Nephron progenitor cell (in vitro differentiated cells): ENCODE data around the gene CTDSP1.
A peak's percentile ranks its signal among the peaks of the same experiment; 100 is the strongest.

Source experiments
- DNase-seq: peaks from one replicate; pipeline ENCODE4 v3.0.0; 2021
- H3K27ac Mint-ChIP-seq: 2 replicates; pipeline ENCODE4 v1.8.0; 2021; ENCODE audit warnings: mild to moderate bottlenecking, moderate library complexity, mixed read lengths
- H3K27me3 Mint-ChIP-seq: 2 replicates; pipeline ENCODE4 v1.8.0; 2021; ENCODE audit warnings: mild to moderate bottlenecking, low read depth, mixed read lengths; ENCODE audit not compliant: poor library complexity
- H3K36me3 Mint-ChIP-seq: 2 replicates; pipeline ENCODE4 v1.8.0; 2021; ENCODE audit warnings: low read depth, mixed read lengths
- H3K4me1 Mint-ChIP-seq: 2 replicates; pipeline ENCODE4 v1.8.0; 2021; ENCODE audit warnings: mixed read lengths
- H3K4me3 Mint-ChIP-seq: 2 replicates; pipeline ENCODE4 v1.8.0; 2021; ENCODE audit warnings: mild to moderate bottlenecking, moderate library complexity, mixed read lengths
- H3K9me3 Mint-ChIP-seq: 2 replicates; pipeline ENCODE4 v1.8.0; 2021; ENCODE audit warnings: mild to moderate bottlenecking, moderate library complexity, mixed read lengths
- TF ChIP-seq, protein P1 (sequence below): fragments of 200-600 bp; sonication (generic); IDR thresholded peaks from 2 replicates; pipeline ENCODE4 v1.5.0; 2021; ENCODE audit warnings: antibody characterized with exemption

CTDSP1 gene, protein sequence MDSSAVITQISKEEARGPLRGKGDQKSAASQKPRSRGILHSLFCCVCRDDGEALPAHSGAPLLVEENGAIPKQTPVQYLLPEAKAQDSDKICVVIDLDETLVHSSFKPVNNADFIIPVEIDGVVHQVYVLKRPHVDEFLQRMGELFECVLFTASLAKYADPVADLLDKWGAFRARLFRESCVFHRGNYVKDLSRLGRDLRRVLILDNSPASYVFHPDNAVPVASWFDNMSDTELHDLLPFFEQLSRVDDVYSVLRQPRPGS

DNA sequence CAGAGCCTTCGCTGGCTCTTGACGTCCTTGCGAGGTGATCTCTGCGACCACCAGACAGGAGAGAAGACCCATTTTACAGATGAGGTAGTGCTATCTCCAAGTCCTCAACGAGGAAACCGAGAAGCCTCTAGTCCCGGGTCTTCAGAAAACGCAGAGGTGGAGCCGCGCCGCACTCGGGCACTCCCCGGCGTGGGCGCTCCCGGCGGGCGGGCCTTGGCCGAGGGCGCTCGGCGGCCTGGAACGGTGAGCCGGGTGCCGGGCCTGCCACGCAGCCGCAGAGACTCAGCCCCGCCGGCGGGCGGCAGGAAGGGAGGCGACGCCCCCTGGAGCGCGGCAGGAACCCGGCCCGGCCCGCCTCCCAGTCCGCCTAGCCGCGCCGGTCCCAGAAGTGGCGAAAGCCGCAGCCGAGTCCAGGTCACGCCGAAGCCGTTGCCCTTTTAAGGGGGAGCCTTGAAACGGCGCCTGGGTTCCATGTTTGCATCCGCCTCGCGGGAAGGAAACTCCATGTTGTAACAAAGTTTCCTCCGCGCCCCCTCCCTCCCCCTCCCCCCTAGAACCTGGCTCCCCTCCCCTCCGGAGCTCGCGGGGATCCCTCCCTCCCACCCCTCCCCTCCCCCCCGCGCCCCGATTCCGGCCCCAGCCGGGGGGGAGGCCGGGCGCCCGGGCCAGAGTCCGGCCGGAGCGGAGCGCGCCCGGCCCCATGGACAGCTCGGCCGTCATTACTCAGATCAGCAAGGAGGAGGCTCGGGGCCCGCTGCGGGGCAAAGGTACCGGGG lies at the start of gene CTDSP1:
Gene CTDSP1, plus strand, starts transcription at position 478 of the 776 bp plus-strand sequence. Its CDS starts 223 bp downstream, at position 701.
- DNase-seq, result peak; percentile 94
- Mint-ChIP-seq H3K4me1 (peaks cover 33% of the 10 kb centered on the region), H3K4me3 (peak within 1 kb of the TSS; percentile 94), H3K9me3 (no peaks in the 10 kb centered on the region), H3K27ac (peak within 1 kb of the TSS; percentile 74), H3K36me3 (peaks cover 15% of the 10 kb centered on the region), H3K27me3 (peaks cover 30% of the 10 kb centered on the region)
- TF ChIP-seq, protein P1, sequence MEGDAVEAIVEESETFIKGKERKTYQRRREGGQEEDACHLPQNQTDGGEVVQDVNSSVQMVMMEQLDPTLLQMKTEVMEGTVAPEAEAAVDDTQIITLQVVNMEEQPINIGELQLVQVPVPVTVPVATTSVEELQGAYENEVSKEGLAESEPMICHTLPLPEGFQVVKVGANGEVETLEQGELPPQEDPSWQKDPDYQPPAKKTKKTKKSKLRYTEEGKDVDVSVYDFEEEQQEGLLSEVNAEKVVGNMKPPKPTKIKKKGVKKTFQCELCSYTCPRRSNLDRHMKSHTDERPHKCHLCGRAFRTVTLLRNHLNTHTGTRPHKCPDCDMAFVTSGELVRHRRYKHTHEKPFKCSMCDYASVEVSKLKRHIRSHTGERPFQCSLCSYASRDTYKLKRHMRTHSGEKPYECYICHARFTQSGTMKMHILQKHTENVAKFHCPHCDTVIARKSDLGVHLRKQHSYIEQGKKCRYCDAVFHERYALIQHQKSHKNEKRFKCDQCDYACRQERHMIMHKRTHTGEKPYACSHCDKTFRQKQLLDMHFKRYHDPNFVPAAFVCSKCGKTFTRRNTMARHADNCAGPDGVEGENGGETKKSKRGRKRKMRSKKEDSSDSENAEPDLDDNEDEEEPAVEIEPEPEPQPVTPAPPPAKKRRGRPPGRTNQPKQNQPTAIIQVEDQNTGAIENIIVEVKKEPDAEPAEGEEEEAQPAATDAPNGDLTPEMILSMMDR, result no peak

DNA sequence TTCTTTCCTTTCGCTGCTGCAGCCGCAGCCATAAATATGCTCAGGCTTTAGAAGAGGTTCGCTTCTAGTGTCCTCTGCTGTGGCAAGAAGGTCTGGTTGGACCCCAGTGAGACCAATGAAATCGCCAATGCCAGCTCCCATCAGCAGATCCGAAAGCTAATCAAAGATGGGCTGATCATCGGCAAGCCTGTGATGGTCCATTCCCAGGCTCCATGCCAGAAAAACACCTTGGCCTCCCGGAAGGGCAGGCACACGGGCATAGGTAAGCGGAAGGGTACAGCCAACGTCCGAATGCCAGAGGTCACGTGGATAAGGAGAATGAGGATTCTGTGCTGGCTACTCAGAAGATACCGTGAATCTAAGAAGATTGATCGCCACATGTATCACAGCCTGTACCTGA lies 45.6 kb upstream of the CTDSP1 start:
- Mint-ChIP-seq H3K9me3 (peaks cover 43% of the 10 kb centered on the region), H3K36me3 (peaks cover 6% of the 10 kb centered on the region), H3K4me1 (peaks cover 37% of the 10 kb centered on the region), H3K27me3 (no peaks in the 10 kb centered on the region), H3K4me3 (no peak overlapping the region), H3K27ac (no peak overlapping the region)
- TF ChIP-seq, protein P1, result no peak
- no peak for DNase-seq

DNA sequence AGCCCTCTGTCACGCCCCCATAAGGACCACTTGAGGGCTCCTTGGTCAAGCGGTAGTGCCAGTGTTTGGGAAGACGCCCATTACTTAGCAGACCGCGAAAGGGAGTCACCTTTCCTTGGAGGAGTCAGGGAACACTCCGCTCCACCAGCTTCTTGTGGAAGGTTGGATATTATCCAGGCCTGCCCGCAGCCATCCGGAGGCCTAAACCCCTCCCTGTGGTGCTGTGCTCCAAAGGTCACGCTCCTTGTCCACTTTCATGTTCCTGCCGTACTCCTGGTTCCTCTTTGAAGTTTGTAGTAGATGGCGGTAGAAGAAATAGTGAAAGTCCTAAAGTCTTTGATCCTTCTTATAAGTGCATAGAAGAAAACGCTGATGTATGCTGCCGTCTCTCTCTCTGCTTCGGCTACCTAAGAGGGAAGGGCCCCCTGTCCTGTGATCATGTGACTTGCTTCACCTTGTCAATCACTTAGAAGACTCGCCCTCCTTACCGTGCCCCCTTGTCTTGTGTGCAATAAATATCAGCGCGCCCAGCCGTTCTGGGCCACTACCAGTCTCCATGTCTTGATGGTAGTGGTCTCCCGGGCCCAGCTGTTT lies 44.7 kb upstream of the CTDSP1 start:
- Mint-ChIP-seq H3K27me3 (no peaks in the 10 kb centered on the region), H3K36me3 (no peaks in the 10 kb centered on the region), H3K9me3 (peaks cover 34% of the 10 kb centered on the region), H3K27ac (peak overlapping the region; percentile 58), H3K4me1 (peaks cover 37% of the 10 kb centered on the region), H3K4me3 (no peak overlapping the region)
- no peak for DNase-seq
- TF ChIP-seq, protein P1, result no peak

DNA sequence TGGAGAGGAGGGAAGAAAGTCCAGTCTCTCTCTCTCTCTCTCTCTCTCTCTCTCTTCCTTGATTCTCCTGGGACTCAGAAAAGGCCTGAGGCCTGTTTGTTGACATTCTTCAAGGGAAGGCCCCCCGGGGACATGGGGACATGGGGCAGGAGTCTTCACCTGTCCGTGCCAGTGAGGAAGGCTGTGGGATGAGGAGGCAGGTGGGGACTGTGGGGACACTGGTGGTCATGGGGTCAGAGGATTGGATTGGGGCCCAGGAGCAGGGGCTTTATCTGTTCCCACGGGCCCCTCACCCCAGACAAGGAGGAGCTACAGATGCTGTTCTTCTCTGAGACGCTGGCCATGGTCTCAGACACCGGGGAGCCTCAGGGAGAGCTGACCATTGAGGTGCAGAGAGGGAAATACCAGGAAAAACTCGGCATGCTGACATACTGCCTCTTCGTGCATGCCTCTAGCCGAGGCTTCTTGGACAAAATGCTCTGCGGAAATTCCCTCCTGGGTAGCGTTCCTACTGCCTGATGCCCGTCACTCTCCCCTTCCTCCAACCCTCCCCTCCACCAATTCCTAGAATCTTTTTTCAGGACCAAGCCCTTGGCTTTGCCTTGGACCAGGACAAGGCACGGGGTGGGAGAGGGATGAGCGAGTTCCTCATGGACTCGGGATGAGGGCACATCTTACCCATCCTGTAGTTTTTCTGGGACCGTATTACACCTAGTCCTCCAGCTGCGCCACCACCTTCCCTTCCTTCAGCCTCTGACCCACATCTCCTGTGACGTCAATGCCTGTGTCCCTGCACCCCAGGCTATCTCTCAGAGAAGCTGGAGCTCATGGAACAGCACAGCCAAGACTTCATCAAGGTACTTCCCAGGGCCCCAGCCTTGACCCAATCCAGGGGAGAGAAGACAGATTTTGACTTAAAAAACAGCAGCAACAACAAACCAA lies 42.2 kb upstream of the CTDSP1 start:
- Mint-ChIP-seq H3K36me3 (peaks cover 4% of the 10 kb centered on the region), H3K9me3 (peaks cover 15% of the 10 kb centered on the region), H3K27ac (peak overlapping the region; percentile 98), H3K27me3 (no peaks in the 10 kb centered on the region), H3K4me1 (peaks cover 53% of the 10 kb centered on the region), H3K4me3 (peak overlapping the region; percentile 66)
- TF ChIP-seq, protein P1, result no peak
- DNase-seq, result no peak

DNA sequence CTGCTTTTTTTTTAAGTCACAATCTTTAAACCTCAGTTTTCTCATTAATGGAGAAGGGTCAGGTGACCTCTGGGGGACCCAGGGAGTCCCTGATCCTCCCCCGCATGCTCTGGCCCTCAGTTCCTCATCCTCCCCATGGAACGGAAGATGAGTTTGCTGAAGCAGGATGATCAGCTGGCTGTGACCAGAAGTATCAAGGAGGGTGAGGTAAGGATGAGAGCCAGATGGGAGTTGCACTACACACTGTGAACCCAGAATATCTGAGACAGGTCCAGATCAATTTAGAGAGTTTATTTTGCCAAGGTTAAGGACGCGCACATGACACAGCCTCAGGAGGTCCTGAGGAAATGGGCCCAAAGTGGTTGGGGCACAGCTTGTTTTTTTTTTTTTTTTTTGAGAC lies 39.2 kb upstream of the CTDSP1 start:
- TF ChIP-seq, protein P1, result no peak

More for the DNA sequence above, 39.2 kb upstream of the CTDSP1 start:
- no peaks in the 10 kb centered on the region for H3K9me3 Mint-ChIP-seq
- no peak overlapping the region for H3K4me3 Mint-ChIP-seq
- peaks cover 4% of the 10 kb centered on the region for H3K36me3 Mint-ChIP-seq
- H3K27me3 Mint-ChIP-seq, result no peaks in the 10 kb centered on the region
- no peak for DNase-seq
- H3K4me1 Mint-ChIP-seq, result peaks cover 58% of the 10 kb centered on the region
- H3K27ac Mint-ChIP-seq, result peak overlapping the region; percentile 79
